ENCODE results near the gene CLECL1.

GRCh38 chr12:9730591-9730990, 2.3 kb downstream of the CLECL1 start:
- no peak for TF ChIP-seq CTCF (IDR thresholded peaks at IDR 0.05 in 2 of 3, conservative IDR thresholded peaks at IDR 0.05 in 1 of 3; ENCODE audit: insufficient read depth in 2 of 3, low read depth in 1 of 3, low read length in 3 of 3)
- TF ChIP-seq ZBTB40 (IDR thresholded peaks at IDR 0.05), result no peak
- no peak for TF ChIP-seq ZBTB40 (CRISPR knock-in tag; IDR thresholded peaks at IDR 0.05)
